Spleen (tissue), 7 donors: Measurements from ENCODE around the gene AREG.

ENCODE experiments used
- POLR2A ChIP-seq, 3 donors: fragments of 450-650 bp; IDR thresholded peaks; one replicate each; pipeline ENCODE4 v1.5.1; 2017; ENCODE audit warnings: antibody characterized with exemption in 3 of 3, mild to moderate bottlenecking in 1 of 3
- POLR2AphosphoS5 ChIP-seq, 3 donors: sonication (generic); formaldehyde crosslinking; IDR thresholded peaks; one replicate each; pipeline ENCODE4 v1.5.1; 2017; ENCODE audit warnings: antibody characterized with exemption in 3 of 3
- TF ChIP-seq, protein P1 (sequence below), 11 experiments: fragments of 200-600 bp in 7 of 11; fragments of 450-650 bp in 4 of 11; sonication (generic) in 4 of 11; IDR thresholded peaks in 8 of 11; conservative IDR thresholded peaks in 3 of 11; 1 replicate in 7 of 11; 2 replicates in 4 of 11; pipeline versions ENCODE4 v1.4.0 to v1.8.0; 2016 to 2021; ENCODE audit warnings: antibody characterized with exemption in 11 of 11, inconsistent platforms in 4 of 11, mild to moderate bottlenecking in 1 of 11
- donor health status: DM: no; HTN: no; CAD: no; lungs with moderate emphysema.
- donor health status: DM: no; HTN: no; CAD: no.
- donor health status: DM: no; HTN: no; CAD: no.

GRCh38 chr4:74435296-74435695 is 9.6 kb upstream of the AREG start:
- TF ChIP-seq, protein P1, sequence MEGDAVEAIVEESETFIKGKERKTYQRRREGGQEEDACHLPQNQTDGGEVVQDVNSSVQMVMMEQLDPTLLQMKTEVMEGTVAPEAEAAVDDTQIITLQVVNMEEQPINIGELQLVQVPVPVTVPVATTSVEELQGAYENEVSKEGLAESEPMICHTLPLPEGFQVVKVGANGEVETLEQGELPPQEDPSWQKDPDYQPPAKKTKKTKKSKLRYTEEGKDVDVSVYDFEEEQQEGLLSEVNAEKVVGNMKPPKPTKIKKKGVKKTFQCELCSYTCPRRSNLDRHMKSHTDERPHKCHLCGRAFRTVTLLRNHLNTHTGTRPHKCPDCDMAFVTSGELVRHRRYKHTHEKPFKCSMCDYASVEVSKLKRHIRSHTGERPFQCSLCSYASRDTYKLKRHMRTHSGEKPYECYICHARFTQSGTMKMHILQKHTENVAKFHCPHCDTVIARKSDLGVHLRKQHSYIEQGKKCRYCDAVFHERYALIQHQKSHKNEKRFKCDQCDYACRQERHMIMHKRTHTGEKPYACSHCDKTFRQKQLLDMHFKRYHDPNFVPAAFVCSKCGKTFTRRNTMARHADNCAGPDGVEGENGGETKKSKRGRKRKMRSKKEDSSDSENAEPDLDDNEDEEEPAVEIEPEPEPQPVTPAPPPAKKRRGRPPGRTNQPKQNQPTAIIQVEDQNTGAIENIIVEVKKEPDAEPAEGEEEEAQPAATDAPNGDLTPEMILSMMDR (IDR thresholded peaks at IDR 0.05 in 8 of 11, conservative IDR thresholded peaks at IDR 0.05 in 3 of 11) = no peak
- TF ChIP-seq POLR2AphosphoS5 (IDR thresholded peaks at IDR 0.05) (no peak), POLR2A (IDR thresholded peaks at IDR 0.05) (no peak)
